H9 (cell line): ENCODE measurements around the gene TANK. TPM values are rescaled to one million over a fixed set of nuclear protein-coding genes. Genes with fewer than 3 reads are reported as not detected.

Experiments used
- DNase-seq: peaks from one replicate; pipeline ENCODE4 v3.0.0-alpha.2; 2017
- H2AFZ ChIP-seq: one replicate; pipeline ENCODE4 v1.6.1; 2013; ENCODE audit warnings: mild to moderate bottlenecking, low read length, control low read depth, moderate library complexity
- H2AK5ac ChIP-seq: 2 replicates; pipeline ENCODE4 v1.6.1; 2013; ENCODE audit warnings: low read length, control low read depth, mixed read lengths; ENCODE audit not compliant: insufficient read length
- H2BK120ac ChIP-seq: one replicate; pipeline ENCODE4 v1.6.1; 2013; ENCODE audit warnings: low read depth, mild to moderate bottlenecking, low read length, control low read depth, inconsistent platforms; ENCODE audit not compliant: poor library complexity, severe bottlenecking
- H2BK12ac ChIP-seq: 2 replicates; pipeline ENCODE4 v1.6.1; 2013; ENCODE audit warnings: low read length, control low read depth, mixed read lengths, low read depth; ENCODE audit not compliant: insufficient read length
- H2BK15ac ChIP-seq: 2 replicates; pipeline ENCODE4 v1.6.1; 2013; ENCODE audit warnings: low read depth, low read length, control low read depth
- H2BK20ac ChIP-seq: one replicate; pipeline ENCODE4 v1.6.1; 2013; ENCODE audit warnings: low read depth, mild to moderate bottlenecking, low read length, control low read depth, inconsistent platforms; ENCODE audit not compliant: poor library complexity, severe bottlenecking
- H2BK5ac ChIP-seq: 2 replicates; pipeline ENCODE4 v1.6.1; 2013; ENCODE audit warnings: low read length, control low read depth, mixed read lengths; ENCODE audit not compliant: insufficient read length
- H3K14ac ChIP-seq: 2 replicates; pipeline ENCODE4 v1.6.1; 2013; ENCODE audit warnings: low read length, control low read depth; ENCODE audit not compliant: insufficient read depth
- H3K18ac ChIP-seq: 2 replicates; pipeline ENCODE4 v1.6.1; 2013; ENCODE audit warnings: low read depth, mild to moderate bottlenecking, mixed read lengths, low read length, control low read depth; ENCODE audit not compliant: insufficient read length
- H3K23ac ChIP-seq: 2 replicates; pipeline ENCODE4 v1.6.1; 2013; ENCODE audit warnings: low read length, control low read depth, mixed read lengths, low read depth; ENCODE audit not compliant: insufficient read length
- H3K23me2 ChIP-seq: 2 replicates; pipeline ENCODE4 v1.6.1; 2013; ENCODE audit warnings: low read depth, mild to moderate bottlenecking, mixed read lengths, low read length, control low read depth; ENCODE audit not compliant: insufficient read length, poor library complexity, severe bottlenecking
- H3K27ac ChIP-seq: 2 replicates; pipeline ENCODE4 v1.5.1; 2013; ENCODE audit warnings: low read length, control low read depth, mixed read lengths, low read depth; ENCODE audit not compliant: insufficient read length
- H3K27me3 ChIP-seq: 2 replicates; pipeline ENCODE4 v1.6.1; 2013; ENCODE audit warnings: low read length, control low read depth, inconsistent platforms; ENCODE audit not compliant: insufficient read depth
- H3K4ac ChIP-seq: 2 replicates; pipeline ENCODE4 v1.6.1; 2013; ENCODE audit warnings: low read depth, mild to moderate bottlenecking, control low read depth, inconsistent platforms, low read length, moderate library complexity
- H3K4me1 ChIP-seq: 2 replicates; pipeline ENCODE4 v1.6.1; 2013; ENCODE audit warnings: low read length, control low read depth, inconsistent platforms; ENCODE audit not compliant: insufficient read depth
- H3K4me2 ChIP-seq: 2 replicates; pipeline ENCODE4 v1.6.1; 2013; ENCODE audit warnings: low read length, control low read depth, mixed read lengths; ENCODE audit not compliant: insufficient read length, insufficient read depth
- H3K56ac ChIP-seq: 2 replicates; pipeline ENCODE4 v1.6.1; 2013; ENCODE audit warnings: low read depth, mild to moderate bottlenecking, mixed read lengths, low read length, control low read depth; ENCODE audit not compliant: insufficient read length
- H3K79me1 ChIP-seq: 2 replicates; pipeline ENCODE4 v1.6.1; 2013; ENCODE audit warnings: low read depth, mild to moderate bottlenecking, moderate library complexity, low read length, control low read depth, inconsistent platforms; ENCODE audit not compliant: insufficient read depth, poor library complexity, severe bottlenecking
- H3K79me2 ChIP-seq: 2 replicates; pipeline ENCODE4 v1.6.1; 2013; ENCODE audit warnings: low read length, control low read depth, inconsistent platforms; ENCODE audit not compliant: insufficient read depth
- H3K9ac ChIP-seq: 2 replicates; pipeline ENCODE4 v1.6.1; 2013; ENCODE audit warnings: low read length, control low read depth, mixed read lengths; ENCODE audit not compliant: insufficient read length; ENCODE audit errors: extremely low read depth
- H3K9me3 ChIP-seq: one replicate; pipeline ENCODE4 v1.6.1; 2013; ENCODE audit warnings: low read depth, low read length, inconsistent platforms; ENCODE audit not compliant: control insufficient read depth
- H3T11ph ChIP-seq: one replicate; pipeline ENCODE4 v1.6.1; 2013; ENCODE audit warnings: mild to moderate bottlenecking, low read length, control low read depth, inconsistent platforms
- H4K20me1 ChIP-seq: one replicate; pipeline ENCODE4 v1.6.1; 2013; ENCODE audit not compliant: control insufficient read depth, insufficient read length, insufficient read depth
- H4K5ac ChIP-seq: 2 replicates; pipeline ENCODE4 v1.6.1; 2013; ENCODE audit warnings: low read depth, mild to moderate bottlenecking, mixed read lengths, low read length, control low read depth; ENCODE audit not compliant: insufficient read length
- H4K8ac ChIP-seq: replicated peaks from 2 replicates; pipeline ENCODE4 v1.6.1; 2013; ENCODE audit warnings: low read length, control low read depth, mixed read lengths, low read depth; ENCODE audit not compliant: insufficient read length
- H4K91ac ChIP-seq: 2 replicates; pipeline ENCODE4 v1.6.1; 2013; ENCODE audit warnings: low read depth, mild to moderate bottlenecking, moderate library complexity, mixed read lengths, low read length, control low read depth; ENCODE audit not compliant: insufficient read length
- H3K27ac Mint-ChIP-seq, 3 experiments: 2 replicates in 2 of 3; 3 replicates in 1 of 3; pipeline ENCODE4 v1.8.0; 2020 to 2021; ENCODE audit warnings: mixed read lengths in 3 of 3, mild to moderate bottlenecking in 1 of 3, moderate library complexity in 1 of 3
- H3K27me3 Mint-ChIP-seq: 2 replicates; pipeline ENCODE4 v1.8.0; 2021; ENCODE audit warnings: low read depth, mild to moderate bottlenecking, moderate library complexity, mixed read lengths
- H3K36me3 Mint-ChIP-seq, 3 experiments: 2 replicates in 2 of 3; 3 replicates in 1 of 3; pipeline ENCODE4 v1.8.0; 2020 to 2021; ENCODE audit warnings: low read depth in 3 of 3, mixed read lengths in 3 of 3; ENCODE audit not compliant: insufficient read depth in 1 of 3
- H3K4me1 Mint-ChIP-seq, 2 experiments: 2 replicates each; pipeline ENCODE4 v1.8.0; 2020; ENCODE audit warnings: mixed read lengths in 2 of 2
- H3K4me3 Mint-ChIP-seq, 2 experiments: 2 replicates in 1 of 2; 3 replicates in 1 of 2; pipeline ENCODE4 v1.8.0; 2020 to 2021; ENCODE audit warnings: mild to moderate bottlenecking in 2 of 2, mixed read lengths in 2 of 2, moderate library complexity in 1 of 2
- H3K9me3 Mint-ChIP-seq, 2 experiments: 2 replicates in 1 of 2; 3 replicates in 1 of 2; pipeline ENCODE4 v1.8.0; 2020; ENCODE audit warnings: mild to moderate bottlenecking in 2 of 2, mixed read lengths in 2 of 2, moderate library complexity in 1 of 2
- CTCF ChIP-seq: fragments of 200-600 bp; sonication (generic); conservative IDR thresholded peaks from 3 replicates; pipeline ENCODE4 v1.8.0; 2021; ENCODE audit warnings: antibody characterized with exemption, mild to moderate bottlenecking
- WGBS: extraction: QIAGEN DNeasy Blood & Tissue Kit; methylation state at CpG from one replicate; pipeline ENCODE4 v1.1.7; 2013; ENCODE audit warnings: missing lambda C conversion rate, low lambda C conversion rate, mixed read lengths; ENCODE audit not compliant: insufficient read length; ENCODE audit errors: extremely low coverage; 5-methylcytosine and 5-hydroxymethylcytosine counted together
- total RNA-seq: library from RNA; stranded (reverse); gene quantifications from 2 replicates; pipeline ENCODE4 v1.2.1, GENCODE V29; 2021

The TANK gene
- total RNA-seq, 1 experiment from 2014 or later = 23.9 TPM

GRCh38 chr2:161134547-161135518, 25.4 kb upstream of the TANK start:
- H3K4me1 Mint-ChIP-seq = peaks cover 21 to 22% of the 10 kb centered on the region in 2 experiments
- no peak for DNase-seq

More at GRCh38 chr2:161134547-161135518, 25.4 kb upstream of the TANK start:
- H3K14ac ChIP-seq = no peak overlapping the region
- peak overlapping the region in 1 of 3 experiments; percentile 73; a peak in 1 of 7 replicates for H3K27ac Mint-ChIP-seq
- no peak overlapping the region for H3K27ac ChIP-seq
- H3K27me3 Mint-ChIP-seq = no peaks in the 10 kb centered on the region
- no peak overlapping the region for H4K5ac ChIP-seq
- no peak overlapping the region for H2AFZ ChIP-seq
- no peak overlapping the region for H3K23ac ChIP-seq
- no peak overlapping the region for H2BK15ac ChIP-seq
- H2BK5ac ChIP-seq = no peak overlapping the region
- H2BK20ac ChIP-seq = no peak overlapping the region
- no peaks in the 10 kb centered on the region for H3K79me1 ChIP-seq
- H2AK5ac ChIP-seq = no peak overlapping the region
- H3K4me2 ChIP-seq = no peak overlapping the region
- H4K8ac ChIP-seq = peak overlapping the region; percentile 45
- H3K23me2 ChIP-seq = no peaks in the 10 kb centered on the region
- no CpG with 5 or more reads among the region's 9 CpGs for WGBS
- H2BK120ac ChIP-seq = no peak overlapping the region
- no peak overlapping the region for H3T11ph ChIP-seq
- no peaks in the 10 kb centered on the region for H4K20me1 ChIP-seq
- no peak overlapping the region for H3K9ac ChIP-seq
- no peak overlapping the region for H3K4ac ChIP-seq
- H3K56ac ChIP-seq = no peak overlapping the region
- H3K18ac ChIP-seq = no peak overlapping the region
- no peak for TF ChIP-seq CTCF
- no peak overlapping the region for H2BK12ac ChIP-seq
- H3K79me2 ChIP-seq = no peaks in the 10 kb centered on the region
- no peaks in the 10 kb centered on the region for H3K4me1 ChIP-seq
- no peaks in the 10 kb centered on the region for H3K27me3 ChIP-seq
- H3K4me3 Mint-ChIP-seq = no peak overlapping the region
- H3K9me3 ChIP-seq = no peaks in the 10 kb centered on the region
- peaks cover 0 to 3% (median 0%) of the 10 kb centered on the region in 3 experiments; a peak in 1 of 7 replicates for H3K36me3 Mint-ChIP-seq
- H3K9me3 Mint-ChIP-seq = peaks cover 0 to 3% of the 10 kb centered on the region in 2 experiments; a peak in 3 of 5 replicates
- no peak overlapping the region for H4K91ac ChIP-seq
